Cerebellar nuclear complex (tissue), 1 donor: Measurements from ENCODE around the gene CSTF1.

Source experiments
- DNase-seq, 2 experiments: peaks; one replicate each; lab custom pipeline; 2025; lab: John Stamatoyannopoulos, UW

CSTF1 gene

GRCh38 chr20:56429502-56429901, 37.1 kb downstream of the CSTF1 start:
- DNase-seq: no peak

GRCh38 chr20:56429941-56430340, 37.5 kb downstream of the CSTF1 start:
- no peak for DNase-seq

GRCh38 chr20:56430461-56430860, 38.0 kb downstream of the CSTF1 start:
- DNase-seq: no peak

- no peak for DNase-seq
Observed at GRCh38 chr20:56430957-56431356, 38.5 kb downstream of the CSTF1 start.

- no peak for DNase-seq
Observed at GRCh38 chr20:56431471-56431870, 39.0 kb downstream of the CSTF1 start.

- no peak for DNase-seq
Observed at GRCh38 chr20:56433221-56433879, 40.9 kb downstream of the CSTF1 start.

- DNase-seq: no peak
Observed at GRCh38 chr20:56433880-56434255, 41.4 kb downstream of the CSTF1 start.

GRCh38 chr20:56437196-56437960, 44.9 kb downstream of the CSTF1 start:
- DNase-seq: no peak

GRCh38 chr20:56438284-56438683, 45.8 kb downstream of the CSTF1 start:
- DNase-seq: no peak

- no peak for DNase-seq
Observed at GRCh38 chr20:56439771-56440291, 47.4 kb downstream of the CSTF1 start.

GRCh38 chr20:56440346-56441007, 48.0 kb downstream of the CSTF1 start:
- no peak for DNase-seq

- DNase-seq: no peak
Observed at GRCh38 chr20:56442389-56443365, 50.2 kb downstream of the CSTF1 start.

- DNase-seq: no peak
Observed at GRCh38 chr20:56443654-56444540, 51.5 kb downstream of the CSTF1 start.

GRCh38 chr20:56445130-56445529, 52.7 kb downstream of the CSTF1 start:
- DNase-seq: no peak

- no peak for DNase-seq
Observed at GRCh38 chr20:56445540-56445939, 53.1 kb downstream of the CSTF1 start.

- DNase-seq: no peak
Observed at GRCh38 chr20:56447227-56447626, 54.8 kb downstream of the CSTF1 start.

- DNase-seq: no peak
Observed at GRCh38 chr20:56449459-56449858, 57.0 kb downstream of the CSTF1 start.

- no peak for DNase-seq
Observed at GRCh38 chr20:56451056-56451765, 58.8 kb downstream of the CSTF1 start.

GRCh38 chr20:56453352-56453751, 60.9 kb downstream of the CSTF1 start:
- no peak for DNase-seq

GRCh38 chr20:56454754-56455153, 62.3 kb downstream of the CSTF1 start:
- DNase-seq: no peak
